CD4-positive, alpha-beta T cell treated with Interleukin-15 for 4 hours (primary cell): ENCODE measurements around the gene CLSTN2.

Experiments
- DNase-seq: peaks from one replicate; pipeline ENCODE4 v3.0.0-alpha.2; 2020; ENCODE audit warnings: low spot score

CLSTN2 gene

GRCh38 chr3:140505213-140505612 lies 570.2 kb downstream of the CLSTN2 start:
- DNase-seq = no peak

DNA sequence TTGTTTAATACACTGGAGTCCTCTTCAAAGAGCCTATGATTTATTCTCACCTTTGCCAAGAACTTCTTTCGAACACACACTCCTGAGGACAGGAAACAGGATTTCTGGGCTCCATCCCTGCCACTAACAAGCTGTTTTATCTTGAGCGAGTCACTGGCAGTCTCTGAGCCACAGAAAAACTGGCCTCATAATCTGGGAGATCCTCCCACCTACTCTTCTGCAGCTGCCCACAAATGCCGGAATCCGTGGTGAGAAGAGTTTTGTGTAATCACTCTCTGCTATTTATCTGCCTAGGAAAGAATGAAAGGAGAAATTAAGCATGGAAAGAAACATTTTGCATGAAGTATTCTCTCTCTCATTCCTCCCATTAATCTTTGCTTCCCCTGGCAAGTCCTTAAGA lies 570.9 kb downstream of the CLSTN2 start:
- no peak for DNase-seq

DNA sequence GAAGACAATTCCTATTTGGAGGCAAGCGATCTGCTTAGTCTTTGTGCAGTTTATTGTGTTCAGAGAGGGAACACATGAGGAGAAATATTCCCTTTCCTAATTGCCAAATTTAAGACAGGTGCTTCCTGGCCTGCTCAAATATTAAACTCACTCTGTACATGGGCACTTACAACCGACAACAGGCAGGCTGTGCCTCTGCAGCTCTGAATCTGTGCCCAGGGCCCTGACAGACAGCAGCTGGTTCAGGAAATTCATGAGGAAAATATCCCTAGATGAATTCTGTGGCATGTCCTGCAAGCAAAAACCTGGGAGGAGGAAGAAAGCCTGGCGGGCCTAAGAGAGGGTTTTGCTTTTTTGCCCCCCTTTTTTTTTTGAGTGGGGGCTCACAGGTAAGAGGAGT lies 573.6 kb downstream of the CLSTN2 start:
- no peak for DNase-seq

DNA sequence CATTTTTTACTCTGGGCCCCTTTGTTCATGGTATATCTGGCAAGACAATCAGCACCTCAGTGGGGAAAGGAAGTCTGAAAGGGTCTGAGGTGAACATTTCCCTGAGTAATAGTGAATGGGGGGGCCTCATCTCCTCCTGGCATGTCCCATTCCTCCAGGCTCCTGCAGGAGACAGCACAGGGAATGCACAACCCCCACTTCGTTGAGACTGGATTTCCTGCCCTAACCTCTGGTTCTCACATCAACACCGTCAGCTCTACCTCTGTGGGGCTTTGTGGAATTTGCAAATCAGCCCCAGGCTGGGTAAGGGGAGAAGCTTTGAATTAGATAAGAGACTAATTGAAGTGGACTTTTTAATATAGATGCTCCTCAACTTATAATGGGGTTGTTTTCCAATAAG lies 574.5 kb downstream of the CLSTN2 start:
- DNase-seq = no peak

- no peak for DNase-seq
Measured at GRCh38 chr3:140510303-140510861, 575.4 kb downstream of the CLSTN2 start.

- DNase-seq = no peak
Measured at GRCh38 chr3:140521751-140522445, 586.9 kb downstream of the CLSTN2 start.

- no peak for DNase-seq
Measured at GRCh38 chr3:140522653-140523380, 587.8 kb downstream of the CLSTN2 start.

DNA sequence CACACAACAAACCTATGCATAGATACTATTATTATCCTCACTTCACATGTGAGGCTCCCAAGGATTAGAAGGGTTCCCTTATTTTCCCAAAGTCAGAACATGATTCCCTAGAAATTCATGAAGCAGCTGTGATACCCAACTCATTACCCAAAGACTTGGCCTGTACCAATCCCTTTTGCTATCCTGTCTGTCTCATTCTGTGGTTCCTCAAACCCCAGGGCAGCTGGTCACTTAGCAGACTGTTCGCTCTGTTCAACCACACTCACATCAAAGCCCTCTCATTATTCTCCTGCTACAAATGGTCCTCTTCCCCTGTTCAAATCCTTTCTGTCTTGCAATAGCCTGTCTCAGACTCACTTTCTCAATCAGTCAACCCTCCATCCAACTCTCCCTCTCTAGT lies 588.6 kb downstream of the CLSTN2 start:
- DNase-seq = no peak

DNA sequence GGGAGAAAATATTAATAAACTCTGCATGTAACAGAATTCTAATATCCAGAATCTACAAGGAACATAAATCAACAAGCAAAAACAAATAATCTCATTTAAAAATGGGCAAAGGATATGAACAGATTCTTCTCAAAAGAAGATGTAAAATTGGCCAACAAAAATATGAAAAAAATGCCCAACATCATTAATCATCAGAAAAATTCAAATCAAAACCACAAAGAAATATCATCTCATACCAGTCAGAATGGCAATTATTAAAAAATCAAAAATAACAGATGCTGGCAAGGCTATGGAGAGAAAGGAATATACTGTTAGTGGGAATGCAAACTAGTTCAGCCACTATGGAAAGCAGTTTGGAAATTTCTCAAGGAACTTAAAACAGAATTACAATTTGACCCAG lies 592.2 kb downstream of the CLSTN2 start:
- DNase-seq = no peak

DNA sequence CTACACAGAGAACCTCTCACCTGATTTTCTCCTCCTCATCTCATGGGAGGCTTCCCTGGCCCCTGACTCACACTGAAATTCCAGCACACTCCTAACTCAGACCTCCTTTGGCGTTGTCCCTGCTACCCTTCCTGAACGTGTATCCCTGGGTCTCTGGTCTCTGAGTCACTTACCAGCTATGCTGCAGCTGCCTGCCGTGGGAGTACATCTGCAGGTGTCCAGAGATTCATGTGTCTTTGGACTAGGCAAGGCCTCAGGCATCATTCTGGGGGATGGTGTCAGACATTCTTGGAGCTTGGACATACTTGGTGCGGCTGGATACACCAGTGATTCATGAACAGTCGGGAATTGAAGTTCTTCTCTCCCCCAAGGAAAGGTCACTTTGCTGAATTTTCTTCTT lies 594.1 kb downstream of the CLSTN2 start:
- no peak for DNase-seq

GRCh38 chr3:140529558-140529957 lies 594.6 kb downstream of the CLSTN2 start:
- DNase-seq = no peak

DNA sequence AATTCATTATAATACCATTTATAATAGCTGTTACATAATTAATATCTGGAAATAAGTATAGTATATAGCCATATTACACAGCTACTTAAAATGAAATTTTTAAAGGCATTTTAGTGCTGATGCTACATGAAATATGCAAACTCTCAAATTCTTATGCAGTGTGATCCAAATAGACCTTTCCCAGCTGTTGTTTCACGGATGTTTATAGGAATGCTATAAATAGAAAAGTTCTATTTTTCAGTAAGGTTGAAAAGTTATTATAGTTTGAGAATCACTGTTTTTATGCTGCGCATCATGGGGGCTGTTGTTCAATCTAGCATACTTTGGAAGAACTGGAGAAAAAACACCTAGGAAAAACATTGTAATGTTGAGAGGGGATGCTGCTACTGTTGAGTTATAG lies 595.1 kb downstream of the CLSTN2 start:
- DNase-seq = no peak

DNA sequence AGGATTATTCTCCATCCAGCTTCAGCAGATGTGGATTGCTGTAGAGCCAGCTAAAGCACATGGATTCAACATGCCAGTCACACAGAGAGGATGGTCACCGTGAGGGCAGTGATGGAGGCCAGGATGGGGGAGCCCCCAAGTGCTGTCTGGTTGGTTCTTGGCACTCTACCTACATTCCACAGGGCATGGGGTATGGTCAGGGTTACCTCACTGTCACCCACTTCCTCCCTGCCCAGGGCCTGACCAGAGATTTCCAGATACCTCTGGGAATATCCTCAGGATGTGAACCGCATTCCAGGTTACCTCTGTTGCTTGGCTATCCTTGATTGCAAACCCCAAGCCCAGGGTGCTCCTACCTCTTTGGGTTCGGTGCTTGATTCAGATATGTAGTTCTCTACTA lies 595.6 kb downstream of the CLSTN2 start:
- DNase-seq = no peak

DNA sequence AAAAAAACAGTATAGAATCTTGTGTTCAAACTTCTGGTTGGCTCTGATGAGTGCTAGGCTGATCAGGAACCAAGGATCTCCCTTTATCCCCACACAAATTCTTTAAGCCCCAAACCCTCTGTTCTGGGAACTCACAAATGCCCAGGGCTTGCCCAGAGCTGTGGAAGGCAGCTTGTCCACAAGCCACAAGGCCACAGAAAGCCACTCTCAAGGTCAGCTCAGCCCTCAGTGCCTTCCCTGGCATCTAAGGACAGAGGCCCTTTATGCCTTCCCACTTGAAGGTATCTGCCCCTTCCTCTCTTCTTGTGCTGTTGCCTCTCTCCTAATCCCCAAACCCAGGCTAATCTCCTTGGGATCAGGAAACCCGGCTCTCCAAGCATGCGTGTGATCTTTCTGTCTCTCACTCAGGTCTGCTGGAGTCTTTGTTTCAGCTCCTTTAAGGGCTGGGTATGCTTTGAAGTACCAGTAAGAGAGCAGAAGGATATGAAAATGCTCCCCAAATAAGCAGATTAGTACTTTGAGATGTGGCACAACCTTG lies 597.9 kb downstream of the CLSTN2 start:
- no peak for DNase-seq

DNA sequence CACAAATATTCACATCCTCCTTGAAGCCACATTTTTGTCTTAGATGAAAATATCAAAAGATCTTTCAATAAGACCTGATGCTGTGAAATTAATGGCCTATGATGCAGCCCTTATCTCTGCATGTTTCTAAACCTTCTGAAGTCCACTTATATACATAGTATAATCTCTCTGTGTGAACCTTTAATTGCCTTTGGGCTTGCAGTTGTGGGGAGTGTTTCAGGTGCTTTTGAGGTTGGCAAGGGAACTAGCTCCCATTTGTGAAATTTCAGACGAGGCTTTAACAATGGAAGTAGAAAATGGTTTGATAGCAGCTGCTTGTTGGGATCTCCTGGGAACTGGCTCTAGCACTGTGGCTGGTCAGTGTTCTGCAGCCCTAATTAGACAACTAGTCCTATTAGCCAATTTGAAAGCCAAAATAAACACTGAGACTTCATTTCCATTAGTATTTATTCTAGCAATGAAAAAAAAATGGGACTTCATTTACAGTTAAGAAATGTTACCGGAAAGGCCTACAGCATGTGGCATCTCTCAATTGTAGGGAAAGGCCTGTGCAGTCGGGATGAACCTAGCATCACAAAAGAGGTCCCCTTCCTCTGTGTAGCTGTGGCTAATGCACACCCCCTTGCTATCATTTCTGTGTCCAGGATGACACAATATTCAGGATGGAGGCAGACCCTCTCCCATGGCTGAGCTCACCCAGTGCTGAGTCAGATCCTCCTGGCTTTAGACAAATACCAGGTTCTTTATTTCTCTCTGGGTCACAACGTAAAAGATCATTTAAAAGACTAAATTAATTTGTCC lies 602.1 kb downstream of the CLSTN2 start:
- DNase-seq = no peak

- DNase-seq = no peak
Measured at GRCh38 chr3:140537727-140538082, 602.7 kb downstream of the CLSTN2 start.

GRCh38 chr3:140540262-140540661 lies 605.3 kb downstream of the CLSTN2 start:
- DNase-seq = no peak

DNA sequence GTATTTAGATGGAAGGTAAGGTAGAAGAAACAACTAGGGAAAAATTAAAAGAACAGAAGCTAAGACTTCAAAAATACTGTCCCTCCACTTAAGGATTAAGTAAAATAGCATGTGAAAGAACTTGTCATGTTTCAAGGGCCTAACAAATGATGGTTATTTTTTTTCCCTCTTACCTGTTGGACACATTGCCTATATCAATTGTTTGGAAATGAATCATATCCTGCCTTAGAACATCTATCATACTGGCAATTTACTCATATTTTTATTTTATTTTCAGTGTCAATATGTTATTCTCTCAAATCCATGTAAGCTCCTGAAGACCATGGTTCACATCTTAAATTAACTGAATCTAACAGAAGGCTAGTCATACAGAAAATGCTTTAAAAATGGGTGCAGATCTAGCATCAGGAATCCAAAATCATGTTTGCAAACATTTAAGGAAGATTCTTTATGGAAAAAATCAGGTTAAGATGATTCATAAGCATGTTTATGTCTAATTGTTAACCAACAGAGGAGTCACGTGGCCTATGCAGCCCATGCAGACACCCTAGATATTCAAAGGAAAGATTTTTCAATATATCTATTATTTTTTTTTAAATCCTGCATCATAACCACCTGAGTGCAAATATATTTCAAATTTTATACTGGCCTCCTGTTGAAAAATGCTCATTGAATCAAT lies 607.1 kb downstream of the CLSTN2 start:
- no peak for DNase-seq

DNA sequence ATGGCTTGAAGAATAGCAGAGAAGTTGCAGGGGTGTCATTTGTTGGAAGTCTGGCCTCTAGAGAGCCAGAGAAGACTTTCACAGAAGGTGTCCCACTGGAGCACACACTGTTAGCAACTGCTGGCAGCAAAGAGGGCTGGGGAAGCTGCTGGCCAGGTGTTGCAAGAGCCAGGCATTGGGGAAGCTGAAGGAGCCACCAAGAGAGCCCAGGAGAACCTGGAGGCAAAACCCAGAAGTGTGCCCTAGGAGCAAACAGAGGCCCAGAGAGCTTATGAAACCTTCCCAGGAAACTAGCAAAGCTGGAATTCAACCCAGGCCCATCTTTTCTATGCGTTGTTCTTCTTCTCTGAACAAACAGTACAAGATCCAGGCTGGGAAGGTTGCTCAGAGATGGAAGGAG lies 610.2 kb downstream of the CLSTN2 start:
- DNase-seq = no peak

GRCh38 chr3:140545756-140546155 lies 610.8 kb downstream of the CLSTN2 start:
- no peak for DNase-seq

- DNase-seq = no peak
Measured at GRCh38 chr3:140546649-140547048, 611.7 kb downstream of the CLSTN2 start.

- no peak for DNase-seq
Measured at GRCh38 chr3:140552403-140552802, 617.4 kb downstream of the CLSTN2 start.
